Endothelial cell (in vitro differentiated cells): Measurements from ENCODE around the gene RCBTB2. TPM values are rescaled to one million over a fixed set of nuclear protein-coding genes. Genes with fewer than 3 reads are reported as not detected.

ENCODE experiments used
- DNase-seq: peaks from one replicate; pipeline ENCODE4 v3.0.0; 2021; ENCODE audit warnings: low spot score
- H3K27ac Mint-ChIP-seq: one replicate; pipeline ENCODE4 v1.8.0; 2021; ENCODE audit warnings: mixed read lengths, inconsistent platforms; ENCODE audit not compliant: unreplicated experiment
- H3K27me3 Mint-ChIP-seq: one replicate; pipeline ENCODE4 v1.8.0; 2021; ENCODE audit warnings: mild to moderate bottlenecking, moderate library complexity, mixed read lengths, inconsistent platforms; ENCODE audit not compliant: unreplicated experiment
- H3K36me3 Mint-ChIP-seq: one replicate; pipeline ENCODE4 v1.8.0; 2021; ENCODE audit warnings: mild to moderate bottlenecking, low read depth, mixed read lengths, inconsistent platforms; ENCODE audit not compliant: unreplicated experiment
- H3K4me1 Mint-ChIP-seq: one replicate; pipeline ENCODE4 v1.8.0; 2021; ENCODE audit warnings: mild to moderate bottlenecking, mixed read lengths, inconsistent platforms; ENCODE audit not compliant: unreplicated experiment
- H3K4me3 Mint-ChIP-seq: one replicate; pipeline ENCODE4 v1.8.0; 2021; ENCODE audit warnings: mild to moderate bottlenecking, mixed read lengths, inconsistent platforms; ENCODE audit not compliant: unreplicated experiment
- H3K9me3 Mint-ChIP-seq: one replicate; pipeline ENCODE4 v1.8.0; 2021; ENCODE audit warnings: mixed read lengths, inconsistent platforms; ENCODE audit not compliant: unreplicated experiment
- total RNA-seq: library from RNA; stranded (reverse); fragmentation: NEBNext Ultra II Directional; extraction: Animal tissue kit (Norgen Biotek cat#: 25700); gene quantifications from one replicate; pipeline ENCODE4 v1.2.1, GENCODE V29; 2021; ENCODE audit not compliant: unreplicated experiment
- TF ChIP-seq, protein P1 (sequence below): fragments of 200-600 bp; sonication (generic); IDR thresholded peaks from one replicate; pipeline ENCODE4 v1.5.0; 2021; ENCODE audit warnings: antibody characterized with exemption; ENCODE audit not compliant: unreplicated experiment

The RCBTB2 gene
- total RNA-seq, 1 donor from 2014 or later = 71.0 TPM

DNA sequence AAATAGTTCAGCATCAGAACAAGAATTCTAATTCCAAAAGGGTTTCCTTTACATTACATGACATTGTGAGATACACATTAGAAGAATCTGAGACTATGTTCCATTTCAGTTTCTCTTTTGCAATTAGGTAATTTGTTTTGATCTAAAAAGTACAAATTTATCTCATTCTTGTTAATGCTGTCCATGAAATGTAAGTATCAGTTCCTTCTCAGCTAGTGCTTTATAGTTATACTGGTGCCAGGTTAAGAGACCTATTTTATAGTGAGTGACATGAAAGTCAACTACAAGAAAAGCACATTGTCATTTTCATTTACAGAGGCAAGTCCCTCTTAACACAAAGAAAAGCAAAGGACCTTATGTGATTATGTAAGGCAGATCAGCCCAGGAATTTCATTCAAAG is 43.9 kb downstream of the RCBTB2 start:
- H3K9me3 Mint-ChIP-seq = no peaks in the 10 kb centered on the region
- H3K4me1 Mint-ChIP-seq = peaks cover 7% of the 10 kb centered on the region
- no peak overlapping the region for H3K27ac Mint-ChIP-seq
- H3K4me3 Mint-ChIP-seq = no peak overlapping the region
- peaks cover 3% of the 10 kb centered on the region for H3K27me3 Mint-ChIP-seq
- TF ChIP-seq, protein P1, sequence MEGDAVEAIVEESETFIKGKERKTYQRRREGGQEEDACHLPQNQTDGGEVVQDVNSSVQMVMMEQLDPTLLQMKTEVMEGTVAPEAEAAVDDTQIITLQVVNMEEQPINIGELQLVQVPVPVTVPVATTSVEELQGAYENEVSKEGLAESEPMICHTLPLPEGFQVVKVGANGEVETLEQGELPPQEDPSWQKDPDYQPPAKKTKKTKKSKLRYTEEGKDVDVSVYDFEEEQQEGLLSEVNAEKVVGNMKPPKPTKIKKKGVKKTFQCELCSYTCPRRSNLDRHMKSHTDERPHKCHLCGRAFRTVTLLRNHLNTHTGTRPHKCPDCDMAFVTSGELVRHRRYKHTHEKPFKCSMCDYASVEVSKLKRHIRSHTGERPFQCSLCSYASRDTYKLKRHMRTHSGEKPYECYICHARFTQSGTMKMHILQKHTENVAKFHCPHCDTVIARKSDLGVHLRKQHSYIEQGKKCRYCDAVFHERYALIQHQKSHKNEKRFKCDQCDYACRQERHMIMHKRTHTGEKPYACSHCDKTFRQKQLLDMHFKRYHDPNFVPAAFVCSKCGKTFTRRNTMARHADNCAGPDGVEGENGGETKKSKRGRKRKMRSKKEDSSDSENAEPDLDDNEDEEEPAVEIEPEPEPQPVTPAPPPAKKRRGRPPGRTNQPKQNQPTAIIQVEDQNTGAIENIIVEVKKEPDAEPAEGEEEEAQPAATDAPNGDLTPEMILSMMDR = no peak
- DNase-seq = no peak
- H3K36me3 Mint-ChIP-seq = peaks cover 44% of the 10 kb centered on the region

DNA sequence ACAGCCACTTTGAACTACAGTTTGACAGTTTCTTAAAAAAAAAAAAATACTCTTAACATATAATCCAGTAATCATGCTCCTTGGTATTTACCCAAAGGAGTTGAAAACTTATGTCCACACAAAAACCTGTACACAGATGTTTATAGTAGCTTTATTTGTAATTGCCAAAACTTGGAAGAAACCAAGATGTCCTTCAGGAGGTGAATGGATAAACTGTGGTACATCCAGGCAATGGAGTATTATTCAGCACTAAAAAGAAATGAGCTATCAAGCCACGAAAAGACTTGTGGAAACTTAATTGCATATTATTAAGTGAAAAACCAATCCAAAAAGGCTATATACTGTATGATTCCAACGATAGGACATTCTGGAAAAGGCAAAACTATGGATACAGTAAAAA is 44.9 kb downstream of the RCBTB2 start:
- H3K9me3 Mint-ChIP-seq = no peaks in the 10 kb centered on the region
- H3K4me1 Mint-ChIP-seq = peaks cover 7% of the 10 kb centered on the region
- H3K27me3 Mint-ChIP-seq = peaks cover 3% of the 10 kb centered on the region
- no peak overlapping the region for H3K27ac Mint-ChIP-seq
- H3K4me3 Mint-ChIP-seq = peak overlapping the region; percentile 77
- H3K36me3 Mint-ChIP-seq = peaks cover 50% of the 10 kb centered on the region
- TF ChIP-seq, protein P1 = no peak
- no peak for DNase-seq

DNA sequence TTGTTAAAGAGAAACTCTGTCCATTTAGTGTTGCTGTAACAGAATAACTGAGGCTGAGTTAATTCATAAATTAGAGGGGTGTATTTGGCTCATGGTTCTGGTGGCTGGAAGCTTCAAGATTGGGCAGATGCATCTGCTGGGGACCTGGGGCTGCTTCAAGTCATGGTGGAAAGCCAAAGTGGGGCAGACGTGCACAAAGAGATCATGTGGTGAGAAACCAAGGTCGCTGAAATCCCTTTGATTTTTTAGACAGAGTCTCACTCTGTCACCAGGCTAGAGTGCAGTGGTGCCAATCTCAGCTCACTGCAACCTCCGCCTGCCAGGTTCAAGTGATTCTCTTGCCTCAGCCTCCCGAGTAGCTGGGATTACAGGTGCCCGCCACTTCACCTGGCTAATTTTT is 46.0 kb downstream of the RCBTB2 start:
- H3K36me3 Mint-ChIP-seq = peaks cover 52% of the 10 kb centered on the region
- TF ChIP-seq, protein P1 = no peak
- H3K27me3 Mint-ChIP-seq = peaks cover 3% of the 10 kb centered on the region
- H3K9me3 Mint-ChIP-seq = no peaks in the 10 kb centered on the region
- no peak overlapping the region for H3K4me3 Mint-ChIP-seq
- H3K27ac Mint-ChIP-seq = no peak overlapping the region
- peaks cover 7% of the 10 kb centered on the region for H3K4me1 Mint-ChIP-seq
- no peak for DNase-seq

DNA sequence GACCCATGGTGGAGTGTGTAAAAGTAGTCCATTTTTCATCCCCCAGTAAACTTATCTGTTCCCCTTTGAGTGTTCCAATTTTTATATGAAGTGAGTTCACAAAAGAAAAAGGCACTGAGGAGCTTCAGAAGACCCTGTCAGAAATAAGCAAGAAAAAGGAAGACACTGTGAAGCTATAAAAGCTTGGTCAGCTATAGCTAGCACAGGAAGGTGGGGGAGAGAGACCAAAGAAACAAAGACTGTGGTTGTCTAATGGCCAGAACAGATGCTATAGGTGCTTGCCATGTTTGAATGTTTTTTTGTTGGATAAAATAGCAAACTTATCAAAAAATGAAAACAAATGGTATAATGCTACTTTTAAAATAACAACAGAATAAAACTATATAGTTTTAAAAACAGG is 46.5 kb downstream of the RCBTB2 start:
- Mint-ChIP-seq H3K9me3 (no peaks in the 10 kb centered on the region), H3K4me3 (no peak overlapping the region), H3K36me3 (peaks cover 51% of the 10 kb centered on the region), H3K27ac (no peak overlapping the region), H3K27me3 (peaks cover 3% of the 10 kb centered on the region), H3K4me1 (peaks cover 5% of the 10 kb centered on the region)
- TF ChIP-seq, protein P1 = no peak
- no peak for DNase-seq

DNA sequence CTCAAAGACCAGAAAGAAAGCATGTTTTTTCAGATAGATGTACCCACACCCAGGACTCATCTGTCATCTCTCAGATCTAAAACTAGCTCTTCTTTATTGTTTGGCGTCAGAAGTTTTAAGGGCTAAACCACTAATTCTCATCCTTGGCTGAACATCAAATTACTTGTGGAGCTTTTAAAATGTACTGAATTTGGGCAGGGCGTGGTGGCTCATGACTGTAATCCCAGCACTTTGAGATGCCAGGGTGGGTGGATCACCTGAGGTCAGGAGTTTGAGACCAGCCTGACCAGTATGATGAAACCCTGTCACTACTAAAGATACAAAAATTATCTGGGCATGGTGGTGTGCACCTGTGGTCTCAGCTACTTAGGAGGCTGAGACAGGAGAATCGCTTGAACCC is 47.4 kb downstream of the RCBTB2 start:
- Mint-ChIP-seq H3K4me3 (no peak overlapping the region), H3K36me3 (peaks cover 49% of the 10 kb centered on the region), H3K9me3 (no peaks in the 10 kb centered on the region), H3K27ac (no peak overlapping the region), H3K4me1 (peaks cover 4% of the 10 kb centered on the region), H3K27me3 (peaks cover 3% of the 10 kb centered on the region)
- no peak for DNase-seq
- TF ChIP-seq, protein P1 = no peak
